Activated T-helper 9 cell treated with anti-CD3 and anti-CD28 coated beads, Interleukin-2, amount 50 U/mL, for 16 hours (primary cell): ENCODE data around the gene TMEM258.
A peak's percentile ranks its signal among the peaks of the same experiment; 100 is the strongest.

ENCODE experiments used
- DNase-seq: peaks from one replicate; pipeline ENCODE4 v3.0.0-alpha.2; 2020; ENCODE audit warnings: low read depth

Gene TMEM258

DNA sequence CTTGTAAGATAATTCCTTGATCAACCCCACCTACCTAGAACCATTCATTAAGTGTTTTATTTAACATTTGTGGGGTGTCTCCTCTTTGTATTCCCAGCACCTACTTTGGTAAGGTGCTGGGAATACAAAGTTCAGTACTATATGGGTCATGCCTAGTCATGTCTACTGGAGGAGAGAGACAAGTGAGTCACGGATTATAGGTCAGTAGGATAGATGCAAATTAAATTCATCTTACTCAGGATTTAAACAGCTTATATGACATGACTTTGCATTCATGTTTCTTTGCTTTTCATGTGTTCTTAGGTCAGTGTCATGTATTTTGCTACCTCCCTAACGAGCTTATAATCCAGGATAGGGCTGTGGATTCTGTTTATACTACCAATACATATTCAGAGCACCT lies 27.8 kb upstream of the TMEM258 start:
- DNase-seq, result no peak

DNA sequence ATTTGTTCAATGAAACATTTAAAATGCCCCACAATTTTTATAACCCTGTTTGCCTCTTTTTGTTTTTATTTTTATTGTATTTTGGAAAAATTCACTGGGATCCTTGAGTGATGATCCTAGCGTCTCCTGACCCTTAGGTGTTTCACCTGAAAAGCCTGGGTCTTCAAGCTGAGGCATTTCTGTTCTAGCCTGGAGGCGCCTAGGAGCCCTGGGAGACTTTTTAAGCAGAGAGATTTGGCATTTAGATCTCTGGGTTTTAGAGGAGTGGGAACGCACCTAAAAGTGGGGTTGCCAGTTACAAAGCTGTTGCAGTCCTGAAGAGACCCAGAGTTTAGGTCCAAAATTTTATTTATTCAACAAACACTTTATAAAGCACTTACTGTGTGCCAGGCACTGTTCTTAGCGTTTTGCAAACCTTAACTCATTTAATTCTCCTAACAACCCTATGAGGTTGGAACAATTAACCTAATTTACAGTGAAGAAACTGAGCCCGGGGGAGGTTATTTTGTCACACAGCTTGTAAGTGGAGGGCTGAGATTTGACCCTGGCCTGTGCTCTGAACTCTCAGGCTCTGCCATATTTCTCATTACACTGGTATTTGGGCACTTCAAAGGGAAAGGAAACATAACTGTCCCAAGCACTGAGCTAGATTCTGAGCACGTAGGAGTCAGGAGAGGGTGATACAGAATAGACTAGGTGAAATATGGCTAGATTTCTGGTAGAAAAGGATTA lies 25.2 kb upstream of the TMEM258 start:
- DNase-seq, result no peak

DNA sequence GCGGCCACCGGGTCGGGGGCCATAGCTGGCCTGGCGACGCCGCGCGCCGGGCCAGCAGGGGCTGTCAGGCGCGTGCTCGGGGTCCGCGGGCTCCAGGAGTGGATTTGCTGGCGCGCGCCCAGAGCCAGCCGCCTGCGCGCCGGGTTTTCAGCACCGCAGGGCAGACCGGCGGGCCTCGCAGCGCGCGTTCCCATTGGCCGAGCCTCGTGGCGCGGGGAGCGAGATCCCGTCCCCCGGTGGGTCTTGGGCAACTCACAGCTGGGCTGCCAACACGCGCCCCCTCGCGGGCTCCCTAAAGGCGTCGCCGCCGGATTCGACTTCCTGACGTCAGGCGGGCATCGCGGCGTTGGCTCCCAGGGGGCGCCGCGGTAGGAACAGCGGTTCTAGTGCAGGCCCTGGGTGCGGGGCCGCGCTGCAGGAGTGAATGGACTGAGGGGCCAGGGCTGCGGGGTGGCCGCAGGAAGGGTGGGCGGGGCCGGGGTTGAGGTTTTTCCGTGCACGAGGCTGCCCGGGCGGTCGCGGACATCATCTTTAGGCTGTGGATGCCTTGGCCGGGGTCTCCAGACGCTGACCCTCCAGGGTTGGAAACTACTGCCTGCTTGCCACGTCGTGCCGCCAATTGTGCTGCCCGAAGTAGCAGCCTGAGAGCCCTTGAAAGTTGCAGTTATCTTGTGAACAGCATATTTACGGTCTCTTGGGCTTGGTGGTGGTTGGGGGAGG lies 24.5 kb upstream of the TMEM258 start, which contains the start of gene FADS1:
Gene FADS1, minus strand, starts transcription at position 268 of the 720 bp plus-strand sequence. Its CDS starts 74 bp downstream, at position 194.
- DNase-seq, result peak; percentile 69

DNA sequence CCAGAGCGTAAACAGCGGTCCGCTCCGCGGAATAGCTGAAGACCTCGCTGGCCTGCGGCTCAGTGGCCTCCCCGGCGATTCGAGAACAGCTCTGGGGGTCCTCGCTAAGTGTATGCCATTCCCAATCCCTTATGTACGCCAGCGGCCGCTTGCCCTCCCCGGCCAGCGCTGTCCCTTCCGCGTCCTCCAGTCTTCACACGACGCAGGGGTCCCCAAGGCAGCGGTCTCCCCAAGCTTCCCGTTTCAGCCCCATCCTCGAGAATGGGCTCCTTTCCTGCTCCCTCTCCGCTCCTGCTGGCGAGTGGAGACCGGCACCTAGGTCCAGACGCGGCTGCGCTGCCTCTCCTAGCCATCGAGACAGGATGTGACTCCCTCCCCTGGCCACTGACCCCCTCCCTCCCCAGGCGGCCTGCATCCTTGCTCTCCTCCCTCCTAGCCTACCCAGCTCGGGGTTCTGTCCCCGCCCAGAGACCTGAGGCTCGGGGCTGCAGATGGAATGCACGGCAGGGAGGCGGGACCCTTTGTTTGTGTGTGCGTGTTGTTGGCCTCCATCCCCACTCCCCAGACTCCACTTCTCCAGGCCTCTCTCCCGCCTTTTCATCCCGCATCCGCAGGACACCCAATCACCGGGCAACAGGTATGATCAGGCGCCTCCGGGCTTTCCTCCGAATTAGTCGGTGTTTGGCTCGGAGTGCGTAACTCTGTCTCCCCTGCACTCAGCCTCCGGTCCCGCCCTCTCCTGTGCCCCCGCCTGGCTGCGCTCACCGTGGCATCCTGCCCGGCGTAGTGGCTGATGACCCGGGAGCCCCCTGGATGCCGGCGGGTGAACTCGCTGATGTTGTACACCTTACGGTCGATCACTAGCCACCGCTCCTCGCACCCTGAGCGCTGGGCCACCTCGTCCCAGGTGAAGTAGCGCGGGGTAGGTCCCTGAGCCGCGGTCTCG lies 23.7 kb upstream of the TMEM258 start:
- peak; percentile 46 for DNase-seq

DNA sequence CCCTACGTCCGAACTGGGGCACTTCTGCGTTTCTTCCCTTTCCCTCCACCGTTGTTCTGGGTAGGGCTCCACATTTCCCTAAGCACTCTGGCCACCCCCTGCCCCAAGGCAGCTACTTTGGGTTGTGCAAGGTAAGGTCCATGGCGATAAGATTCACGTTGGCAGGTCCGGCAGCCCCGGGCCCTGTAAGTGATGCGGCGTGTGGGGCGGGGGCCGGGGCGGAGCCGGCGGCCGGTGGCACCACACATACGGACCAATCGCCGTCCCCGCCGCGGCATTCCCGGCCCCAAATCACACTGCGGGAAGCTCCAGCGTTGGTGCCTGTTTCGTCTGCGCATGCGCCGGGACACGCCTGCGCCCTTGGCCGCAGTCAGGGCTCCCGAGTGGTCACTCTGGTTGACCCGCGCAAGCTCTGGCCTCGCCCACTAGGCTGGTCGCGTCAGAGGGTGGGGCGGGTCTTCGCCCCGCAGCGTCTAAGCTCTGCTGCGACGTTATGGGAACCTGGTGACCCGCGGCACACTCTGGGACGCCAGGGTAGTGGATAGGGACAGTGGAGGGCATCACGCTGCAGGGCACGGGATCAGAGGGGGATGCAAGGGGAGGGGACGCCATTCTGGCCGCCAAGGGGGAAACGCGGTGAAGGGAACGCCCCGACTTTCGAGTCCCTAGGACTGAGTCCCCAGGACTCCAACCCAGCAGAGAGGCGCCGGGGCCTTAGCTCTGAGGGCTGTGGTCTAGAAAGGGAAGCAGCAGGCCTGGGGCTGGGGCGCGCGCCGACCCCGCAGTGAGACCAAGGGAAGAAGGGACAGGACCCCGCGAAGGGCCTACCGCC lies 22.8 kb upstream of the TMEM258 start:
- DNase-seq, result no peak

DNA sequence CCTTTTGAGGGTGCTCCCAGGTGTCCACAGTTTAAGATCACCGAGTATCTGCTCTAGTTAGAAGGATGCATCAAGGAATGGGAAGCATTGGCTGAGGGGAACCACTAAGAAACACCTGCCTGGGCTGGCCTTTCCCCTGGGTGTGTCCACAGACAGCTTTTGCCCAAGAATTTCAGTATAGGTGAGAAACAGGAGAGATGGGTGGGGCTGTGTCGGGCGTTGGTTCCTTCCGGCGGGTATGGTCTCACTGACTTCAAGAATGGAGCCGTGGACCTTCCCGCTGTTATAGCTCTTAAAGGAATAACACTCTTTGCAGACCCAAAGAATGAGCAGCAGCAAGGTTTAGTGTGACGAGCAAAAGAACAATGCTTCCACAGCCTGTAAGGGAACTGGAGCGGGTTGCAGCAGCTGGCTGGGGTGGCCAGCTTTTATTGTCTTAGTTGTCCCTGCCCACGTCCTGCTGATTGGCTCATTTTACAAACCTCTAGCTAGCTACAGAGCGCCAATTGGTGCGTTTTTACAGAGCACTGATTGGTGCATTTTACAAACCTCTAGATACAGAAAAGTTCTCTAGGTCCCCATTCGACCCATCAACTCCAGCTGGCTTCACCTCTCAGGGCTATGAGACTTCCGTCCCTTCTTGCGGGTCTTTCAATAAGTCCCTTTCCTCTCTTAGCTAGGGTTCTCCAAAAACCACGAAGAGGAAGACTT lies 22.0 kb upstream of the TMEM258 start:
- DNase-seq, result no peak

DNA sequence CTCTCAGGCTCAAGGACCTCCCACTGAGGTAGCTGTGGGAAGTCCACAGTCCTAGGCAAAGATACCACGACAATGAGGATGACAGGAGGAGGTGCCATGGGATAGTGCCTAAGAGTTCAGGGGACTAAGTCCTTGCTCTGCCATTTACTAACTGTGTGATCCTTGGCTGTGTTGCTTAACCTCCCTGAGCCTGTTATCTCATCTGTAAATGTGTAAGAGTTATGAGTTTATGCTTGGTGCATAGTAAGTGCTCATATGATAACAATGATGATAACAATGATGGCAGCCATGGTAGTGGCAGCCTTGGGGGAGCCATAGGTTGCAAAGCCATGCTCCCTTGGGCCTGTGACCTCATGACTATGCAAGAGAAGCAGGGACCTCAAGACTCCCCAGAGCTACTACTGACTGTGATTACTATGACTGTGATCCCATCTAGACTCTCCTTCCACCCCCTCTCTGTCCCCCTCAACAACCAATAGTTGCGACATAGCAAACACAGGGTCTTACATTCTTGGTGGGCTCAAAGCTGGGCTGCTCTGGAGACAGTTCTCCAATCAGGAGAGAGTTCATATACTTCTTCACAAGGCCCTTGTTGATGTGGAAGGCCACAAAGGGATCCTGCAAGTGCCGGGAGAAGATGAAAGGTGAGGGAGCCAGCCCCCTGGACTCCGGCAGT lies 20.5 kb upstream of the TMEM258 start:
- no peak for DNase-seq

DNA sequence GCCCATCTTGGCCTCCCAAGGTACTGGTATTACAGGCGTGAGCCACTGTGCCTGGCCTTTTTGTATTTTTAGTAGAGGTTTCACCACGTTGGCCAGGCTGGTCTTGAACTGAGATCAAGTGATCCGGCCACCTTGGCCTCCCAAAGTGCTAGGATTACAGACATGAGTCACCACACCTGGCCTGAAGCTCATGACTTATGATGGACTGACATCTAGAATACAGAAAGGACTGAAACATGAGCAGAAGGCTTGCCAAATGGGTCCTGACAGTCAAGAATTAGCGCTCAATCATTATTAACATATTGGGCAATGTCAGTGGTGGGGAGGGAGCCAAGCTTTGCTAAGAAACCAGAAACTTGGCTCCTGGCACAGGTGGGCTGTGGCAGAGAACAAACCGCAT lies 19.4 kb upstream of the TMEM258 start:
- no peak for DNase-seq

DNA sequence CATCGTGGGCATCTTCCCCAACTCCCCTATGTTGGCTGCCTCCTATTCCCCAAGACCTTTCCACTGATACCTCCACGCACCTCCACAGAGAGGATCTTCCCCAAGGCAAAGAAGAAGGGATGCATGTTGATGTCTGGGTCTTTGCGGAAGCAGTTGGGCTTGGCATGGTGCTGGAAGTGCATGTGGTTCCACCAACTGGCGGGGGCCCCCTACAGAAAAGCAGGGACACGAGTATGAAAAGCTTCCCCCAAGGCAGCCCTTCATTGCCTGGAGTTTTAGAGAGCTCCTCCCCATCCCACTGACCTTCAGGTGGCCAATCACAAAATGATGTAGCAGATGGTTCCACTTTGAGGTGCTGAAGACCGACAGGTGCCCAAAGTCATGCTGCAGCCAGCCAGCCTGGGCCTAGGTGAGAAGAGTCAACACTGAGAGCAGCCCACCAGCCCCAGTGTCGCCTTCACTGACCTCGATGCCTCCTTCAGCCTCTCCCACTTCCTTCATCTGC lies 18.3 kb upstream of the TMEM258 start:
- DNase-seq, result no peak

DNA sequence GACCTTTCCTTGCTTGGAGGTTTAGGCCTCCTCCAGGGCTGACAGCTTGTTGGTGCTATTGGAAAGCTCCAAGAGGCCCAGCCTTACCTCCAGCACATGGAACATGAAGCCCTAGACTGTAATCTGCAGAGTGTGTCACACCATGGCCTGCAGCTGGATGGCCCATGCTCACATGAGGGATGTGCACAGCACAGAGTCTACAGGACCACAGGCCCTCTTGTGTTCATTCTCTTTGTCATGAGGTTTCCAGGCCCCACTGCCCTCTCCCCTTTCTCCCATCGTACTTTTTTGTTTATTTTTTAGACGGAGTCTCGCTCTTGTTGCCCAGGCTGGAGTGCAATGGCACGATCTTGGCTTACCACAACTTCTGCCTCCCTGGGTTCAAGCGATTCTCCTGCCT lies 14.4 kb upstream of the TMEM258 start:
- no peak for DNase-seq

DNA sequence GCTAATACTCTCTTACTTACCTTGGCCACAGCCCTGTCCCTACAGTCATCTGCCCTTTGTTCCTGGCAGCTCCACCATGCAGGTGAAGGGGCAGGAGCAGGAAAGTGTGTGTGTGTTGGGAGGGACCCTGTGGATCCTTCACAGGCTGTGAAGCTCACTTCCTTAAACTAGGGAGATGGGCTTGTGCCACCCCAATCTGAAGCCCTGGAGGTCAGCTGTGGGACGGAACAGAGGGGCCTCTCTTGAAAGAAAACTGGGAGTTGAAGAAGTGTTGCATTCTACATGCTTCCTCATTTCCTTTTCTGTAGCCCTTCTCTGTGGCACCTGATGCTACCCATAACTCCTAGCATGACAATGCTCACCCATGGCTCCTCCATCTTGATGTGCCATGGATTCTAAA lies 12.7 kb upstream of the TMEM258 start:
- DNase-seq, result no peak

DNA sequence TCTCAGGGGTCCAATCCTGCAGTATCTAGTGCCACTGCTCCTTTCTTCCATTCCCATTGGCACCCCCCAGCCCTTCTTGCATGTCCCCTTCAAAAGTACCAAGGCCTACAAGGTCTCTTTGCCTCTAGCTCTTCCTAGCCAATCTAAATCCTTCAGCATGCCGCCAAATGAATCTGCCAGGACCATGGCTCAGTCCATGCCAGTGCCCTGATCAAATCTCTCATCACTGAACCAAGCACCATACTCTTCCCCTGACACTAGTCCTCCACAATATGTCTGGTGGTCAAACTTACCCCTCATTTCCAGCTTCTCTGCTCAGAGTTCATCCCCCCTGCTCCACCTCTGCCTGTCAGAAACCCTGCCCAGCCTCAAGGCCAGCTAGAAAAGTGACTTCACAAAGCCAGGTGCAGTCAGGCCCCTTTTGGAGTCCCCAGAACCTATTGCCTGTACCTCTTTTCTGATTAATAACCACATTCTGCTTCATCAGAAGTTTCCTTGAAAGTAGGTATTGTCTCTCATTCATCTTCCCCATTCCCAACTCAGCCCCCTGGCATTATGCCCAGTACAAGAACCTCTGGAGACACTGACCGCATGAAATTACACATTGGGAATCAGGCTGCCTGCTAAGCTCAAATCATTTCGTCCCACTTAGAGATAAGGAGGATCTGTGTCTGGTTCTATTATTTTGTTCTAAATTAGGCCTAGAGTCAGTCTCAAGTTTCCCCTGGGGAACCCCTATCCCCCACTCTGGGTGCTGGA lies 11.7 kb upstream of the TMEM258 start:
- no peak for DNase-seq

DNA sequence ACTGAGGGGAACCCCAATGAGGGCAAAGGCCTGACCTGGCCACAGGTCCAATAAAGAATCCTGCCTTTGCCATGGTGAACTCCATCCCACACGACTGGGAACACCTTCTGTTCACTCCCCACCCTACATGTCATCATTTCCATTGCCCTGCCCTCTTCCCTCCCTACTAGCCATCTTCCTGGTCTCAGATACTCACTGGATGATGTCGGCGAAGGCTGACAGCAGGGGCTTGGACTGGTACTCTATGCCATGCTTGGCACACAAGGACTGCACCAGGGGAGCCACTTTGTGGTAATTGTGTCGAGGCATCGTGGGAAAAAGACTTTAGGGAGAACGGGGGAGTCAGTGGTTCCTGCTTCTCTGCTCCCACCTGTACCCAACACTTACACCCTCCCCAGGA lies 10.2 kb upstream of the TMEM258 start:
- no peak for DNase-seq

DNA sequence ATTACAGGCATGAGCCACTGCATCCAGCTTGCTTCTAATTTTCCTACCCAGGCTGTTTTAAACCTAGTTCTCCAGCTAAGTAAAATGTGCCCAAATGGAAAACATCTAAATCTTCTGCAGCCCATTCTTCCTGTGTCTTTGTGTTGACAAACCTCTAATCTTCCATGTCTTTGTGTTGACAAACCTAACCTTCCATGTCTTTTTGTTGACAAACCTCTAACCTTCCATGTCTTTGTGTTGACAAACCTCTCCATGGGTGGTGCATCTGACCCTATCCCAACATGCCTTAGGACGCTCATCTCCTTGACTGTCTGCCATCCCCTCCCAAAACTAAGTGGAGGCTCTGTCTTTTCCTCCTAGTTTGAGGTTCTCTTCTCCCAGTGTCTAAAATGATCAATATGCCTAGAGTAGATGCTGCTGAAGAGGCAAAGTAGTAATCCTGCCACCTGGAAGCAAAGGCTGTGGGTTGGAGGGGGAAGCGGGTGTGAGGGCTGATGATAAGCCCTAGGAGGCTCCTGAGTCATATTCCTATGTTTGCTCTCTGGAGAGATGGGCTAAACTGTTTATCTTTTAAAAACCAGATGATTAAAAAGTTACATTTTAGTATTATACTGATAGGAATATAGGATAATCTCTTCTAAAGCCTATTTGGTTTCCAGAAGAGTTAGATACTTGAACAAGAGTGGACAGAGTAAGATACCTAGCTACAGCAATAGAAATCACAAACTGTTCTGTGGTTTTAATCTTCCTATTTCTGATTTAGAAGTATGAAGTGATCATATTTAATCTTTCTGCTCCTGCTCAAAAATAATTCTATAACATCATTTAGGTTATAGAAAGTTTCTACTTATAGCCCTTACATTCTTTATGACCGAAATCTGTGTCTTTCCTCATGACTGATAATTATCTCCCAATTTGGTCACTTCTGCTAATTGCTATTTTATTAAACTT lies 8.2 kb upstream of the TMEM258 start:
- no peak for DNase-seq

DNA sequence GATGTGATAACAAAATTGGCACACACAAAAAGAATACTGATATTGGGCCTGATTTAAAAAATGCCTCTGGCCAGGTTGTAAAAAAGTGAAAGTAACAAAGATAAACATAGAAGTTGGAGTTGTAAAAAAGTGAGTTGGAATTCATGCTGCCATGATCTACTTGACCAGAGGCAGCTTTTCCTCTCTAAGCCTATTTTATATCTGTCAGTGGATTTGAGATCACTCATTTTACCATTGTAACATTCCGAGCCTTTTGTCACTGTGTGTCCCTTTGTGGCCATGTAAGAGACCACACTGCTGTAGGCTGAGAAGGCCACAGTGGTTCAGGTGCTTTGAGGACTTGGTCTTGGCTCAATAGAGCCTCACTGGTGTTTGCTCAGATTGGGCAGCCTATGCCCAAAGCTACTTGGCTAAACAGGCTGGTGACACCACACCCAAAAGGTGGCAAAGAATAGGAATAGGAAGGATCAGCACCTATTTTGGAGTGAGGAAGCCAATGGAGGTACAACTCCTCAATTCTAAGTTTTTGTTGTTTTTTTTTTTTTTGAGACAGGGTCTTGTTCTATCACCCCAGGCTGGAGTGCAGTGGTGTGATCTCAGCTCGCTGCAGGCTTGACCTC lies 7.4 kb upstream of the TMEM258 start:
- no peak for DNase-seq

DNA sequence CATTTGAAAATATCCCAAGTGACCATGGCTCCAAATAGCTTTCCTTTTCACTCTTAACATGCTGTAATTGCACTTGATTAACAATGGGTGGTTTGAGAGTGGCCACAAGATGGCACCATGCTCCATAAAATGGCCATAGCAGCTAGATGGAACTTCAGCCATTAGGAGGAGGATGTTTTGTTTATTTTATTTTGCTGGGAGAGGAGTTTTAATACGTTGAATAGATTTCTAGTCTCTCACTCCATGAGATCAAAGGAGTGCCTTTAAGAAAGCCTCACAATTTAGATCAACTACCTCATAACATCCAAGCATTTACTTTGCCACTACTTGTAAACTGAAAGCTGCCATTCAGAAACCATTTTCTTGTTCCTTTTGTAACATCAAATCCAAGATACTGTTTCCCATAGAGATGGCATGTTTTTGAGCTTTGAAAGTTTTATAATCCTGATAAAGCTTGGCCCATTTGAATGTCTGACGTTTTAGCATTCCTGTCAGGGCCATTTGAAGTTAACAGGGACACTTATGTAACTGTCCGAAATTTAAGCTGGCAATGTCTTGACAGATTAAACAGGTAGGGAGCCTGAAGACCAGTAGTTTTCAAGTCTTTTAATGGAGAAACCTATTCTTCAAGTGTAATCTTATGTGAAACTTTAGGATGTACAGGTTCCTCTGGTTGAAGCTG lies 5.0 kb upstream of the TMEM258 start:
- peak; percentile 47 for DNase-seq

DNA sequence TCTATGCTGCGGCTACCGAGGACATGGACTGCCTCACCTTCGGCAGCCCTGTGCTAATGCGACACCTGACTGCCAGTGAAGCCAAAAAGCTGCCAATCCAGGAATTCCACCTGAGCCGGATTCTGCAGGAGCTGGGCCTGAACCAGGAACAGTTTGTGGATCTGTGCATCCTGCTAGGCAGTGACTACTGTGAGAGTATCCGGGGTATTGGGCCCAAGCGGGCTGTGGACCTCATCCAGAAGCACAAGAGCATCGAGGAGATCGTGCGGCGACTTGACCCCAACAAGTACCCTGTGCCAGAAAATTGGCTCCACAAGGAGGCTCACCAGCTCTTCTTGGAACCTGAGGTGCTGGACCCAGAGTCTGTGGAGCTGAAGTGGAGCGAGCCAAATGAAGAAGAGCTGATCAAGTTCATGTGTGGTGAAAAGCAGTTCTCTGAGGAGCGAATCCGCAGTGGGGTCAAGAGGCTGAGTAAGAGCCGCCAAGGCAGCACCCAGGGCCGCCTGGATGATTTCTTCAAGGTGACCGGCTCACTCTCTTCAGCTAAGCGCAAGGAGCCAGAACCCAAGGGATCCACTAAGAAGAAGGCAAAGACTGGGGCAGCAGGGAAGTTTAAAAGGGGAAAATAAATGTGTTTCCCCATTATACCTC lies 3.6 kb upstream of the TMEM258 start:
- no peak for DNase-seq
